Activated CD4-positive, alpha-beta T cell treated with anti-CD3 and anti-CD28 coated beads, Interleukin-10, Interleukin-2, amounts not matched to agents 100 ng/mL and 50 ng/mL, durations not matched to agents 16 hours and 8 hours (primary cell): Measurements from ENCODE around the gene LONP2.
"Not testable (repeated sequence)": the region's sequence is repeated elsewhere in the genome, so short reads cannot be mapped to it uniquely, and the experiment has no call there.

ENCODE experiments used
- DNase-seq: peaks from one replicate; pipeline ENCODE4 v3.0.0-alpha.2; 2020

Gene LONP2

GRCh38 chr16:48235556-48236136 lies 8.5 kb upstream of the LONP2 start:
- no peak for DNase-seq

GRCh38 chr16:48236286-48236685 lies 7.8 kb upstream of the LONP2 start:
- DNase-seq: no peak

- not testable (repeated sequence) for DNase-seq
Measured at GRCh38 chr16:48240147-48240546, 4.0 kb upstream of the LONP2 start.

GRCh38 chr16:48244863-48245195 lies 729 bp downstream of the LONP2 start:
- no peak for DNase-seq

GRCh38 chr16:48246066-48246465 lies 2.0 kb downstream of the LONP2 start:
- no peak for DNase-seq

GRCh38 chr16:48247311-48247710 lies 3.2 kb downstream of the LONP2 start, which contains the start of gene ABCC11:
TSS of gene ABCC11 (minus strand) at chr16:48247539. CDS start at chr16:48231921, 15,618 bp downstream.
- peak; percentile 16 for DNase-seq

- DNase-seq: no peak
Measured at GRCh38 chr16:48250520-48251278, 6.6 kb downstream of the LONP2 start.

GRCh38 chr16:48252013-48252412 lies 7.9 kb downstream of the LONP2 start:
- DNase-seq: no peak

GRCh38 chr16:48256579-48257177 lies 12.6 kb downstream of the LONP2 start:
- no peak for DNase-seq

- DNase-seq: no peak
Measured at GRCh38 chr16:48261569-48261968, 17.5 kb downstream of the LONP2 start.

- DNase-seq: no peak
Measured at GRCh38 chr16:48262631-48263030, 18.5 kb downstream of the LONP2 start.

GRCh38 chr16:48269011-48269410 lies 24.9 kb downstream of the LONP2 start:
- DNase-seq: no peak

- DNase-seq: no peak
Measured at GRCh38 chr16:48271728-48272127, 27.6 kb downstream of the LONP2 start.

GRCh38 chr16:48272837-48273421 lies 28.8 kb downstream of the LONP2 start:
- DNase-seq: no peak

GRCh38 chr16:48274476-48274875 lies 30.4 kb downstream of the LONP2 start:
- DNase-seq: no peak

GRCh38 chr16:48276102-48276501 lies 32.0 kb downstream of the LONP2 start:
- DNase-seq: no peak

GRCh38 chr16:48277158-48277557 lies 33.1 kb downstream of the LONP2 start:
- no peak for DNase-seq

GRCh38 chr16:48279199-48279598 lies 35.1 kb downstream of the LONP2 start:
- DNase-seq: no peak

GRCh38 chr16:48280546-48280945 lies 36.4 kb downstream of the LONP2 start:
- no peak for DNase-seq

- DNase-seq: no peak
Measured at GRCh38 chr16:48282636-48283263, 38.6 kb downstream of the LONP2 start.

- peak; percentile 27 for DNase-seq
Measured at GRCh38 chr16:48284772-48285409, 40.8 kb downstream of the LONP2 start.

- DNase-seq: no peak
Measured at GRCh38 chr16:48287239-48287638, 43.1 kb downstream of the LONP2 start.

GRCh38 chr16:48291303-48291702 lies 47.2 kb downstream of the LONP2 start:
- no peak for DNase-seq
